M059J (cell line): ENCODE data around the gene AFF2. TPM values are rescaled to one million over a fixed set of nuclear protein-coding genes. Genes with fewer than 3 reads are reported as not detected.
"Not testable (repeated sequence)": the region's sequence is repeated elsewhere in the genome, so short reads cannot be mapped to it uniquely, and the experiment has no call there.

Experiments used
- DNase-seq: peaks from one replicate; pipeline ENCODE4 v3.0.0-alpha.2; 2012; ENCODE audit warnings: low read depth
- total RNA-seq: library from RNA; depleted of rRNA; stranded (reverse); fragments of >200 nt; shearing (Covaris generic); gene quantifications from 2 replicates; pipeline ENCODE4 v1.2.3, GENCODE V29; 2014

The AFF2 gene
- total RNA-seq, 1 experiment from 2014 or later: 0.07 TPM

DNA sequence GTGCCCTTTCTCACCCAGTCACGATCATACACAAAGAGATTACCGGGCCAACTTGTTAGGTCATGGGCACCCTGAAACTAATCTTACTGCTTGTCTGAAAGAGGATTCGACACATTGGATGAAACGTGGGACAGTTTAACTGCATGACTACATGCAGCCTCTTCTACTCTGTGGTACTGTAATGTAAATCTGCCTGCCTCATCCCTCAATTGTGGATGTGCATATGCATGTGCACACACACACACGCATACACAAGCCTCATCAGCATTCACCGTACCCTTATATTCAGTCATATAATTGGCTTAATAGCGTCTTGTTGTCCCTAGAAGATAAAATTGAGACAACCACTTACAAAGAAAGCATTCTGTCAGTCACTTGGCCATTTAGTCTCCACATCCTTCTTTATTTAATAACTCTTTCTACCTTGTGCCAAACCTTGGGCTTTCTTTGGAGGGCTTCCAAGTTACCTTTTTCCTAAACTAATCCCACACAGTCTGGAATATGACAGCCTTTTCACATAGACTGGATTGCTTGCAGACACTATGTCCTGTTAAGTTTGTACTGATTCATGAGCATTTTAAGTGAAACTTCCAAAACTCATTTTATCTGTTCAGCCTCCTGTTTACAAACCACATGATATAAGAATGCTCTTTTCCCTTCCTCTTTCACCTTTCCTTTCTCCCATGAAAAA, 132.9 kb downstream of the AFF2 start:
- no peak for DNase-seq

DNA sequence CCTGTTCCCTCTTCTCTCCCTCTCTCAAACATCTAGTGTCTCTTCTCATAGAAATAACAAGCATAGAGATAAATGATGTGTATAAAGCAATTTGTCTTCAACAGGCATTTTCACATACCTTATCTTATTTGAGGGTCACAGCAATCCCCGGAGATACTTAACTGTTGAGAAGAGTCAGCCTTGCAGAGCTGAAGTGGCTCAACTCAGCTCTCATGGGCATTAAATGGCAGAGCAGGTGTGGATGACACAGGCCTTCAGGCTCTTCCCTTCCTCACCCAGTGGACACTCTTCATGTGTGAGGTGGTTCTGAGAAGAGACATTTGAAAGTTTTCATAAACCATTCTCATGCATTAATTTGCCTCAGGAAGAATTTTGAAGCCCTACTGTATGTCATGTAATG, 134.2 kb downstream of the AFF2 start:
- no peak for DNase-seq

DNA sequence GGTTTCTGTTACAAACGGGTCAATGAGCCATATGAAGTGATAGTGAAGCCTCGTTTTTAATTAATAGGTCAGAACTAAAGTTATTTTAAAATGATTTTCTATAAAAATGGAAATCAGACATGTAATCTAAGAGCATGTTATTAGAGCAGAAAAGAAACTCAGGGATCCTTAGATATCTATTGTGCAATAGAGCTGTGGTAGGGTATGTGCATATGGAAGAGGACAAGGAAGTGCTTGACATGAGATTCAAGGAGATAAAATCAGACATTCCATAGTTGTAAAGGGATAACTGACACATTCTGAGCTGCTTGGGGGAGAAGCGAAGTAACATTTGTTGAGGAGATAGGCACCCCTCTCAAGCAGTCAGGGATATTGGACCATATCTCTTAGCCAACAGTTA, 143.0 kb downstream of the AFF2 start:
- no peak for DNase-seq

DNA sequence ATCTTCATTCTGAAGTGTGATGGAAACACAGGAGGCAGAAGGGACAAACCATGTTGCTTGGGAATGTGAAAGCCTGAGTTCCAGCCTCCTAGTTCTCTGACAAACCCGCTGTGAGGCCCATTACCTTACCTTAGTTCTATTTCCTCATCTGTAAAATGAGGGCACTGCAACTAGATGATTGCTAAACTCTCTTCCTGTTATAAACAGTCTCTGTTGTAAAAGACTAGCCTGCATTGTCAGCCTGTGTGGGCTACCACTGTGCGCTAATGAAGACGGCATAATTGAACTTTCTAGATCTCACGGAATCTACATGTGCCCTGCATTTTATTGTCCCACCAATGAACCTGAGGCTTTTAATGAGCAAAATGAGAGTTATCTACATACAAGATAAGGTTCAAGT, 147.2 kb downstream of the AFF2 start:
- DNase-seq: no peak

DNA sequence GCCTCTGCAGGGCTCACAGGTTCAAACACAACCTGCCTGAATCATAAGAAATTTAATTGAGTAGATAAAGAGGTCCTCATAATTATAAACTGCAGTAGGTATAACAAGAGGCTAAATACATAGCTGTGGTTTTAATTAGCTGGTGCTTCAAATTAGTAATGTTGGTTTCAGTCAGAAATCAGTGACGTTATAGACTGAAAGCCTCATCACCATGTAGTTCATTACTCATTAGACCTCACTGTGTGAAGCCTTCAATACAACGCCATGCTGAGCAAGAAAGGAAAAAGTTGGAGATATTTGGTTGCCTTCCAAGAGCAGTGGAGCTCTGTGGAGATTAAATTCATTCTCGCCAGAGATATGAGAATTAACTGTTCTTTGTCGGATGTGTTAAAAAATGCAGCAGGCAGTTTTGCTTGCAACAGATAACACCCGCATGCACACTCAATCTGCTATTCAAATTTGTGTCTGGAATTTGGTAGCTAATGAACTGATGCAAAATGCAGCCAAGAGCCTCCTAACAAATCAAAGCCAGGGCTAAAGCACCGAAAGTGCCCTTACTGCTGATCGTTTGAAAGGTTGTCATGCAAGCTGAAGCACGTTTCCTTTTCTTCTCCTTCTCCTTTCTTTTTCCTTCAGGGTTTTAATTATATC, 148.9 kb downstream of the AFF2 start:
- no peak for DNase-seq

DNA sequence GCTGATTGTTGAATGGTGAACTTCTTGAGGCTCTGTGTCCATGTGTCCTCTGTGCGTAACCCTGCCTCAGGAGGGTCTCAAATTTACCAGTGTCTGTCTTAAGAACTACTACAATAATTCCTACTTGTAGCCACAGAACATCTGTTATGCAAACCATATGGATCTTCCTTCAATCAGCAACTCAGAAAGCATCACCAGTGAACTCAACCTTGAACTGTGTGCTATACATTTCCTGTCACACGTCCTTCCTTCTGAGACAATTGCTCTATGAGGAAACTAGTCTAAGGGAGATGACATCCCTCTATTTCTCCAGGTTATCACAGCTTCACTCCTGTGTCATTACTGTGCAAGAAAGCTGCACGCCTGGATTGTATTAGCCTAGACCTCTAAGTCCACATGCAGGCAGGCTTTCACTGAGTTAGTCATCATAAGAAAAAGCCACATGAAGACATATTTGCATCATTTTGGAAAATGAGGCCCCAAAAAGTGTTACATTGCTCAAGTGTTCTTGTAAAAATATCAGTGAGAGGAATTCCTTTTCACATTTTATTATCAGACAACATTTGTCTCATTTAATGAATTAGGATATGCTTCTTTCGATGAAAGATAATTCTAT, 157.8 kb downstream of the AFF2 start:
- DNase-seq: no peak

DNA sequence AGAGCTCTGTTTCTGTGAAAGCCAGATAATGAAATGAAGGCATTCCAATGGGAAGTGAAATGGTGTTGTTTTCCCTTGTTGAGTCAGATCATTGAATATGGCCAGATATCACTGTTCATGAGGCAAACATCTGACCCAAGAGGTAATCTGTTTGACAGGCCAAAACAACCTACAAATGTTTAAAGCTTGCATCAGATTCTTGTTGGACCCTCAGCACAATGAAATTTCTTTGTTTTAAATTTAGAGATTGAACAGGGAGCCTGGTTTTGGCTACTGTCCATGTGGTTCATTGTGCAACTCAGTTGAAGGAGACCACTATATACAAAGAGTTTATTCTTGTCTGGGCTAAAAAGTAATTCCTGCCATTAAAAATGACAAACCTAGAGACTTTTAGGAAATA, 159.1 kb downstream of the AFF2 start:
- peak; percentile 0 for DNase-seq

DNA sequence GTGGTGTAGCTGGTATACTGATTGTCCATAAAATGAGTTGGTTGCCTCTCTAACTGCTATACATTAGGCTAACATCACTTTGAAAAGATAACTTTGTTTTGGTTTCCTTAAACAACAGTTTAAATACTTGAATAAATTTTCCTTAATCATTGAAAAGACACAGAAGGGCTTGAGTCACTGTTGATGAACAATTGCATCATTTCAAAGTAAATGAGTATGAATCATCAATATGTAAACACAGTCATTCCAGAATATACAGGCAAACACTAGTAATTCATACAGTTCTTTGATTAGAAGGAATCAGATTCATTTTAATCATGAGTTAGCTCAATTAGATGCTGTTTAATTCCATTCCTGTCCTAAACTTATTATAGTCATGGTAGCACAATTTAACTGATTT, 160.6 kb downstream of the AFF2 start:
- no peak for DNase-seq

DNA sequence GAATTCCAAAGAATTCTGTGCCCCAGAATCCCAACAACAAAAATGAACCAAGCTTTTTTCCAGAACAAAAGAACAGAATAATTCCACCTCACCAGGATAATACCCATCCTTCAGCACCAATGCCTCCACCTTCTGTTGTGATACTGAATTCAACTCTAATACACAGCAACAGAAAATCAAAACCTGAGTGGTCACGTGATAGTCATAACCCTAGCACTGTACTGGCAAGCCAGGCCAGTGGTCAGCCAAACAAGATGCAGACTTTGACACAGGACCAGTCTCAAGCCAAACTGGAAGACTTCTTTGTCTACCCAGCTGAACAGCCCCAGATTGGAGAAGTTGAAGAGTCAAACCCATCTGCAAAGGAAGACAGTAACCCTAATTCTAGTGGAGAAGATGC, 161.6 kb downstream of the AFF2 start:
- DNase-seq: no peak

DNA sequence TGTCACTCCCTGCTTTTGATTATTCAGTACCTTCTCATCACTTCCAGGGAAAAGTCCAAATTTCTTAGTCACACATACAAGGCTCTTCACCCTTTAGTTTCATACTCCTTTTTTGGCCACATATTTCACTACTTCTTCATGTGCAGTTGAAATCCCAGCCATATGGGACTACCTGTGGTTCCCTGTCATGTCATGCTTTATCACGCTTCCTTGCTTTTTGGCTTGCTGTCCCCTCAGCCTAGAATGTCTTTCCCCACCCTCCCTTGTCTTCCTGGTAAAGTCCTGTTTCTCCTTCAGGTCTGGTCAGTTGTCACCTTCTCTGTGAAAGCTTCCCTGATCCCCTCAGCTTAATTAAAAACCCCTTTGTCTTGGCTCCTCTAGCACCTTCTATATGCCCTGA, 163.8 kb downstream of the AFF2 start:
- DNase-seq: no peak

DNA sequence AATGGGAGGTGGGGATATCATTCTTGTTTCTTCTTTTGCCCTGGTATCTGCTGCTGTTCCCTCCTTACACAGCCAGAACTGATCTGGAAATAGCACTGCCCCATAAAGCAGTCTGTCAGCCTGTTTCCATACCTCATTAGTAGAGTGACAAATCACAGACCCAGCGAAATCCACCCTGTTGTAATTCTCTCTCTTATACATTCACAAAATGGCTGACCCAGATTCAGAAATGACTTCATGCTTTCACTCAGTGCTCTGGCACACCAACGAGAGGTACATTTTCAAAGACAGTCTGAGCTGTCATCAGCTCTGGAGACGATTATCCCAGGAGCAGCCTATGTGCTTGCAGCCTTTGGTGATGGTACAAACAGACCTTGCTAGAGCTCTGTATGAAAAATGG, 164.6 kb downstream of the AFF2 start:
- no peak for DNase-seq

DNA sequence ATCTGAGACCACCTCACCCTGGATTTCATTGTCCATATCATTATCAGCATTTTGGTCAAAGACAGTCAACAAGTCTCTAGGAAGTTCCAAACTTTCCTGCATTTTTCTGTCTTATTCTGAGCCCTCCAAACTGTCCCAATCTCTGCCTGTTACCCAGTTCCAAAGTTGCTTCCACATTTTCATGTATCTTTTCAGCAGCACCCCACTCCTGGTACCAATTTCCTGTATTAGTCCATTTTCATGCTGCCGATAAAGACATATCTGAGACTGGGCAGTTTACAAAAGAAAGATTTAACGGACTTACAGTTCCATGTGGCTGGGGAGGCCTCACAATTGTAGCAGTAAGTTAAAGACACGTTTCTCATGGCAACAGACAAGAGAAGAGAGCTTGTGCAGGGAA, 168.8 kb downstream of the AFF2 start:
- DNase-seq: not testable (repeated sequence)

DNA sequence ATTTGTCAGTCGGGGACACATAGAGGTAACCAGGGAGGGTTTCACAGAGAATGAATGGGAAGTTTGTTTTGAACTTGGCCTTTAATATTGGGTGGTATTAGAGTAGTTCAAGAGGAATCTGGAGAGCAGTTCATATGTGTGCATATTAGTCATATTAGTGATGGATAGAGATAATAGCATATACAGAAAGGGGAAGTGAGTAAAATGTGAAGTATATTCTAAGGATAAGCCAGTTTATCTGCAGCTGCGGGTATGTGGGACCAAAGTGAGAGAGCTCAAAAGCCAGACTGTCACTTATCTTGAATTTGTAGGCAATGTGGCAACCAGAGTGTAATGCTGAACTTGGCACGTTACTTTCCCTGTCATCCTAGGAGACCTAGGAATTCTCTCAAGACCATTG, 169.9 kb downstream of the AFF2 start:
- DNase-seq: no peak

DNA sequence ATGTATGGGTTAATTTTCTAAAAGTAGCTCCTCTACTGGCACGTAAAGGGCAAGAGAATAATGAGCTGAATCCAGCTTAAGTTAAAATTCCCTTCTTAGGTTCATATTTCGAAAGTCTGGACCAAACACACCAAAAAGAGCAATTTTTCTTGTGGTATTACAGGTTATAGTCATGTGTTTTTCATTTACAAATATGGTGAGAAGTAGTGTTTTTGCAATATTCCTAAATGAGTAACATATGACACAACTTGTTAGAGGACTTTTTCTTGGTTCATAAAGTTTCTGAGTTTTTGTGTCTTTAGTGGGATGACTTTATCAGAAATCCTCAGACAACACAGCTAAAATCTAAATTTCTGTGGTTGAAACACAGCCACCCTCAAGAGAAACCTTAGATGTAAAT, 172.1 kb downstream of the AFF2 start:
- DNase-seq: no peak

DNA sequence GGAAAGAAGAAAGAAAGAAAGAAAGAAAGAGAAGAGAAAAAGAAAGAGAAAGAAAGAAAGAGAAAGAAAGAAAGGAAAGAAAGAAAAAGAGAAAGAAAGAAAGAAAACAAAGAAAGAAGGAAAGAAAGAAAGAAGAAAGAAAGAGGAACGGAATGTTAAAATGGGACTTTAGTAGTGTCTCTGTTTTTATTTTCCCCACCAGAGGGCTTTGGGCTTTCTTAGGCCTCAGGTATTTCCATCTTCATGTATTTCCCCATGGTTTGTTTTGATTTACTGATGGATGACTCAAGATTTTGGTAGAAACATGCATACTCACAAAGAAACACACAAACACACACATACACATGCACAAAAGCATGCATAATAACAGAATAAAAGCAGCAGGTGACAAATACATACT, 181.2 kb downstream of the AFF2 start:
- no peak for DNase-seq

DNA sequence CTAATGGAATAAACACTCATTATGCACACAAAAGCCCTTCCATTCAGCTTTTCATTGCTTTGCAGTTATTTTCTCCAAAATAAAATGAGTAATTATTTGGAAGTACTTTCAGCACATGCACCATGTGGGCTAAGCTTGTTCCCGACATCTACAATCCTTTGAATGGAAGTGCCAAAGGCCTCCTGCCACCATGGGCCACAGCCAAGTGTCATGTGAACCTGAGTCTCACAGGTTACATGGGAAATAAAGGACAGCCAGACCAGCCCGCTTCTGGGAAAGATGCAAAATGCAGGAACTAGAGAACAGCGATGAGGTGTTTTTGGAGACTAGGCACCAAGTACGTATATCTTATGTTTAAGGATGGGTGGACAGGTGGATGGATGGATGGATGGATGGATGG, 181.8 kb downstream of the AFF2 start:
- DNase-seq: no peak

DNA sequence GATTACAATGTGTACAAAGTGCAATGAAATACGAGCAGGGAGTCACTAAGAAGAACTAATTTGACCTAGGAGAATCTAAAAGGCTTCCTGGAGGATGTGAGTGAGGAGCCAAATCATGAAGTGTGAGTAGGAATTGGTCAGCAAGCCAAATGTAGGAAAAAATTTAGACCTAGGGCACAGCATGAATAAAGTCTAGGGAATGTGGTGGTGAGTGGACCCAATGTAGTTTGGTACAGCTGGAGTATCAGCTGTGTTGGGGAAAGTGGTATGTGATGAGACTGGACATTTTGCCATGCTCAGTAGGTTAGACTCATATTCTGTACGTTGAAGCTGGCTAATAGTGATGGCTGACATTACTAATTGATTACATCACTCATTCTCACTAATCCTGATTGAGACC, 191.0 kb downstream of the AFF2 start:
- DNase-seq: no peak

DNA sequence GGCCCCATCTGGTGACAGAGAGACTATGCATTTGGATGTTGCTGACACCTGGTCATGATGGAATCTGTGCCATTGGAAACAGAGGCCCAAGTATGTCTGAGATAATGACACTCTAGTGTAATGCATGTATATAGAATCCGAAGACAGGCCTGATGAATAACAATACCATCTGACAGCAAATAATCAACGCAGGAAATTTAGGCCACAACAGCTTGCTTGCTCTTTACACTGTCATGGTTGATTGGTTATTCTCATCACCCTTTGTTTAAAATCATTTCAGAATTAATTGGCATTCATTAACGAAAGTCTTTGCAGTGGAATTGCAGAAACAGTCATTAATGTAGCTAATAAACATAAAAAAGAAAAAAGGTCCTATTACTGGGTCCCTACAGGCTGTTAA, 194.8 kb downstream of the AFF2 start:
- DNase-seq: no peak

DNA sequence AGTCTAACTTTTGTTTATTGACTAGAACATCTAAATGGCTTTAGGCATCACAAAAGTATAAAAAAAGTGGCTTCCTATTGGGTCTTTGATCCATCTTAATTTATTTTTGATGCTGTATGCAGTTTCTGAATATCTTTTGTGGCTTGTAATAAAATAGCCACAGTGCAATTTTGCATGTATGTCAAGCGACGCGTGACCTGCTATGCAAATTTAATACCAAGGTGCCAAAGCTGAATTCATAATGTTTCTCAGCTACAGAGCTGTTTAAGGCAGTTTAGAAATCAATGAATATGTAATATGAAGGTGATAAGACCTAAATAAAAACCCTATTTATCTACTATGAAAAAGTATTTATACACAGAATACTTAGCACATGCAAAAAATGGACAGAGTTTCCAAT, 197.8 kb downstream of the AFF2 start:
- DNase-seq: no peak

DNA sequence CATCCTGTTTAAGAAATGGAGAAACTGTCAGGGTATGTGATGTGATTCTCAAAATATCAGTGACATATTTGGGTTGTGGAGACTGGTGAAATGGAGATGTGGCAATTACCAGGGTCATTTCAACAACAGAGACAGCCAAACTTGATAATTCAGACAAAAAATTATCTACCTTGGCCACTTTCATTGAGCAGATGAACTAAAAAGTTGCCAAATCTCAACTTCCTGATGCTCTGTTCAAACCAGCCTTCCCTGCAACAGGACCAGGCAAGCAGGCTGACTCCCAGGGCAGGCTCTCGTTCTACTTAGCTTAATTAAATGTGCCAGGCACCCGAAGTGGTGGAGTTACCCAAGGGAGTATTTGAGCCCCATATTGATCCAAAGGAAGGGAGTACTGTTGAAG, 199.6 kb downstream of the AFF2 start:
- no peak for DNase-seq

DNA sequence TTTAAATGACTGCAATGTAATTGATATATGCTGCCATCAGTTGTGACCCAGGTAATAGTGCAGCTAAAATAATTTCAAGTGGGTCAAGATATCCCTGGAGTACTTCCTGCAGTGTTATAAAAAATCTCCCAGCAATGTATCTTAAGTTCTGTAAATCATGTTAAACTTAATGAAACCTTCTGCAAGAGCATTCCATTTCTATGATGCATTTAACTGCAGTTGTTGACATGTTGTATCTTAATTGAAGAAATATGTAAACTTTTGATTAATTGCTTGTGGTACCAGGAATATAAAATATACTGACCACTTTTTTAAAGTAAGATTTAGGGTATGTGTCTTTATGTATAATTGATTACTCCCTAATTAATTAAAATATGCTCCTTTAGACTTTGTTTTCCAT, 213.6 kb downstream of the AFF2 start:
- no peak for DNase-seq

DNA sequence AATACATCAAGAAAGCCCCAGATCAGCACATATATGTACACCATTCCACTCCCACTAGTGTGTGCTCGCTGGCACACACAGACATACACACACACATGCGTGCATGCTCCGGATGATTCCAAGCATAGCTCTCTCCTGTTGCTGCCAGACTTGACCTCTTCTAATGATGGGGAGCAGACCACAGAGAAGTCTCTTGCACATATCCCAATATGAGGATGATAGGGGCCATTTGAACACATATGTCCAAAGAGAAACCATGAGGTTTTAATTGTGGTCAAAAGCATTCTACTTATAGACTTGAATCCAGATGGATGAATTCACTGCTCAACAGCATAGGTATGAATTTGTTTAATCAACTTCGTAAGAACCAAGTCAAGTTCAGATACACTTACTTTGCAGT, 214.9 kb downstream of the AFF2 start:
- DNase-seq: no peak

DNA sequence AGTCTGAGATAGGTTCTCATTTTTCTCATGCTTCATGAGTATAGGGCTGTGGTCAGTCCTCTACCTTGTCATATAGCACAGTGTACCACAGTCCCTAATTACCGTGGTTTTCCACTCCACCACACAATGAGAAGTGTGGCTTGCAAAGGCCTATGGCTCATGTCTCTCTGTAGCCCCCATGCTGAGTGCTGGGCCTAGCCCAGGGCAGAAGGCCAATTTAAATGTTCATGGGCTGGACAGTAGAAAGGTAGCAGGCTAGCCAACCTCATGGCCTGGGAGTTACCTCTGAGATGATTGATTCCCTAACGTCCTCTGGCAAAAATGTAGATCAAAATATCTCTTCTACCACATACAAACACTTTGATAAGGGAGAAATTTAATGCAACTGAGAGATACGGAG, 222.5 kb downstream of the AFF2 start:
- no peak for DNase-seq

DNA sequence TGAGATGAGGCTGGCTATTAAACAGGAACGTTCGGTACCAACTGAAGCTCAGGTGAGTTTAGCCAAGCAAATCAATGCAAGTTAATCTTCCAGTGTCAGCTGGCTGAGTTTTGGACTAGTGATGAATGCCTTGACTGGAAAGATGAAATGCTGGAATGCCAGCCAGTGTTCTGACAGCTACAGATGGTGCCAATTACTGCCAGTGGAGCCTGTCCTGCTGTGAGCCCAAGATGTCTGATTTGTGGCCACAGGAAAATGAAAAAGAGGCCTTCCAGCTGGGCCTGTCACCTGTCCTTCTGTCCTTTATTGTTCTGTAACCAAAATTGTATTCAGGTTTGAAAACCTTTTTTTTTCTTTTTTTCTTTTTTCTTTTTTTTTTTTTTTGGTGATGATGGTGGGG, 223.1 kb downstream of the AFF2 start:
- no peak for DNase-seq
